Cardiac fibroblast (primary cell): ENCODE measurements around the gene NTN1.

Experiments used
- DNase-seq, 2 donors: peaks; one replicate each; pipeline versions ENCODE4 v3.0.0 to v3.0.0-alpha.2; 2010; ENCODE audit warnings: low read depth in 2 of 2
- H3K4me3 ChIP-seq, 2 donors: replicated peaks in 1 of 2; 1 replicate in 1 of 2; 2 replicates in 1 of 2; pipeline ENCODE4 v1.5.1; 2011; ENCODE audit warnings: low read depth in 2 of 2, low read length in 2 of 2, mild to moderate bottlenecking in 2 of 2, moderate library complexity in 1 of 2
- TF ChIP-seq, protein P1 (sequence below): IDR thresholded peaks from one replicate; pipeline ENCODE4 v1.5.1; 2011; ENCODE audit warnings: low read depth, mild to moderate bottlenecking, low read length, inconsistent platforms

Gene NTN1

DNA sequence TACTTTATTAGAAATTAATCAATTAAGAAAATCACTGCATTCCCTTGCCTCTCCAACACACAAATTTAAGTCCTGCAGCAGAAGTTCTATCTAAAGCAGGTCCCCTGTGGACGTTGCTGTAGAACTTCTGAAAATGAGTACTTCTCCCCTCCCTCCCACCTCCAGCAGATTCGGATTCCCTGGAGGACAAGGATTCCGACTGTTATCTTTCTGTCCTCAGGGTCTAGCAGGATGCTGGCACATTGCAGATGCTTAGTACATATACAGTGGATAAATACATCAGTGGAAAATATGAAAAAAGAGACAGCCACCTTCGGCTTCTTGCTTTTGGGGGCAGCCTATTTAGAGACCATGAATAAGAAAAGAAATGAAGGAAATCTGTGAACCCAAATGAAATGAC is 32.1 kb downstream of the NTN1 start:
- no peak overlapping the region for H3K4me3 ChIP-seq
- TF ChIP-seq, protein P1, sequence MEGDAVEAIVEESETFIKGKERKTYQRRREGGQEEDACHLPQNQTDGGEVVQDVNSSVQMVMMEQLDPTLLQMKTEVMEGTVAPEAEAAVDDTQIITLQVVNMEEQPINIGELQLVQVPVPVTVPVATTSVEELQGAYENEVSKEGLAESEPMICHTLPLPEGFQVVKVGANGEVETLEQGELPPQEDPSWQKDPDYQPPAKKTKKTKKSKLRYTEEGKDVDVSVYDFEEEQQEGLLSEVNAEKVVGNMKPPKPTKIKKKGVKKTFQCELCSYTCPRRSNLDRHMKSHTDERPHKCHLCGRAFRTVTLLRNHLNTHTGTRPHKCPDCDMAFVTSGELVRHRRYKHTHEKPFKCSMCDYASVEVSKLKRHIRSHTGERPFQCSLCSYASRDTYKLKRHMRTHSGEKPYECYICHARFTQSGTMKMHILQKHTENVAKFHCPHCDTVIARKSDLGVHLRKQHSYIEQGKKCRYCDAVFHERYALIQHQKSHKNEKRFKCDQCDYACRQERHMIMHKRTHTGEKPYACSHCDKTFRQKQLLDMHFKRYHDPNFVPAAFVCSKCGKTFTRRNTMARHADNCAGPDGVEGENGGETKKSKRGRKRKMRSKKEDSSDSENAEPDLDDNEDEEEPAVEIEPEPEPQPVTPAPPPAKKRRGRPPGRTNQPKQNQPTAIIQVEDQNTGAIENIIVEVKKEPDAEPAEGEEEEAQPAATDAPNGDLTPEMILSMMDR = no peak
- no peak for DNase-seq

DNA sequence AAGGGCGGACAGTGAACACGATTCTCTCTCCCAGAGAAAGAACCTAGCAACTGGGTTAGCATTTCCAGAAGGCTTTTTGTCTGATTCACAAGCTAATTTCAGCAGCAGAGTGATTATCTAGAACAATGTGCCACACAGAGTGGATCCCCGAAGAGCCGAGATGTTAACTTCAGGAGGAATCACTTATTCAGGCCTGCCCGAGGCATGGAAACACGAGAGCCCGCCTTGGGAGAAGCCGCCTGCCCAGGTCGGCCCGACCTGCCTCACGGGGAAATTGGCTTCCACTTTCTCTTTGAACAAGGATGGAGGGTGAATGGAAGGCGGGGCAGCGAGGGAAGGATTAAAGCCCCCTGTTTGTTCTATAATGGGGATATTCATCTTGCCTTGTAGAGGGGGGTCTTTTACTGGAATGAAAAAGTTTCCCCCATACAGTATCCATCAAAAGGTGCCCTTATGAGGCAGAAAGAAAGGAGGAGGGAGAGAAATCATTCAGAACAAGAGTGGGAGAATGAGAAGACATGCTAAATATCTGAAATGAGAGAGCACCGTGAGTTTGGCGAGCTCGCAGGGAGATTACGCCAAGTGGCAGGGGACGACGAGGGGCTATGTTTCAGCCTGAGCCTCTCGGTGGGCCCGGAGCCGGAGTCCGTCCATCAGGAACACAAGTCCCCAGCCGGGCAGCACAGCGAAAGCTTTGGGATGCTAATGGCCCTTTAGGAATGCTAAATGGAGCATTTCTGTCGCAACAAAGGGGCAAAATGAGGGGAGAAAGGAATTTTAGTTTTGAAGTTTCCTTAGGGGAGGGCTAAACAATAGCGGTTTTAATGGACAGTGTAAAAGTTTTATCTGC is 33.0 kb downstream of the NTN1 start:
- H3K4me3 ChIP-seq = no peak overlapping the region
- no peak for DNase-seq
- TF ChIP-seq, protein P1 = no peak

DNA sequence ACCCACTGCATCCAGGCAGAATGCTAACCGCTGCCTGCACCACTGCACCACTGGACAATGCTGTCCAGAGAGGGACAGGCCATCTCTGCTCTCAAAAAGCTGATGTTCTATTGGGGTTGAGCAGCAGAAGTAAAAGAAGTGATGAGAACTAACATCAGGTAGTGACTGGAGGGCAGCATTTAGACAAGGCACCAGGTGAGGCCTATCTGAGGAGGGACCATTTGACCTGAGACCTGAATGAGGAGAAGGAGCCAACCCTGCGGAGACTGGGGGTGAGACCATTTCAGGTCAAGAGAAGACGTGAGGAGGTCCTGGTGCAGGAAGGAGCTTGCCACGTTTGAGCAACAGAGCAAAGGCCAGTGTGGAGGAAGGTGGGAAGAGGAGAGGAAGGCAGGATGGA is 34.0 kb downstream of the NTN1 start:
- no peak for DNase-seq
- no peak overlapping the region for H3K4me3 ChIP-seq
- TF ChIP-seq, protein P1 = no peak

DNA sequence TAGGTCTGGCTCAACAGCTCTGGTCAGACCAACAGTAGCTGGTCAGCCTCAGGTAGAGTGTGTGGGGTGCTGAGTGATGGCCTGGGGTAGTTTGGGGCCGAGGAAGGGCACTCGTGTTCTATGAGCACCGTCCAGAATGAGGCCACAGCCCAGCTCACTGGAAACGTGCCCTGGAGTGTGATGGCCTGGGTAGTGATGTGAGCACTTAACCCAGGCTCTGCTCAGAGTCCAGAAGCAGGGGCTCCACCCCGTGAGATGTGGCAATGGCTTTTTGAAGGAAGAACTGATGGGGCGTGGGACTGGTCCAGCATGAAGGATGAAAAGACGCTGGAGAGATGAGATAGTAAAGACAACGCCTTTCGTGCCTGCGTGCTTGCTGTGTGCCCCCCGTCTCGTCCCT is 35.3 kb downstream of the NTN1 start:
- no peak overlapping the region for H3K4me3 ChIP-seq

DNA sequence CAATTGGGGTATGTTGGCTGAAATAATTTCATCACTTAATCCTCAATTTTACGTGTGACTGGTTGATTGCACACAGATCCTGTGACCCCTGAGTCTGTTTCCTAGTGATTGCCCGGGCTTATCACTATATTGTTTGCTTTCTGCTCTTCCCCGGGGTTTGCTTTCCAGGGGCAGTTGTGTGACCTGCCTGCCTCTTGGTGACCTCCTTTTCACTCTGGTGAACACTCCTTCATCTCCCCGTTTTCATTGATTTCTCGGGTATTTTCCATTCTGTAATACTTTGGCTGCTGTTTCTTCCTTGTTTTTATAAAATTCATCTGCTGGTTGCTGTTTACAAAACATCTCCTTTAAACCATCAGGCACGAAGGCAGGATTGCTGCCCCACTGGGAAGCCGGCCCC is 36.0 kb downstream of the NTN1 start:
- TF ChIP-seq, protein P1 = no peak
- H3K4me3 ChIP-seq = no peak overlapping the region
- DNase-seq = no peak

More for the DNA sequence above, 35.3 kb downstream of the NTN1 start:
- DNase-seq = no peak
- TF ChIP-seq, protein P1 = no peak

- no peak for DNase-seq
- TF ChIP-seq, protein P1 = no peak
- no peak overlapping the region for H3K4me3 ChIP-seq
Observed at GRCh38 chr17:9062399-9062902, 41.1 kb downstream of the NTN1 start.
